Subcutaneous adipose tissue (tissue), 4 donors: ENCODE results near the gene MPST. TPM values are rescaled to one million over a fixed set of nuclear protein-coding genes. Genes with fewer than 3 reads are reported as not detected.

Experiments
- small RNA-seq: library from RNA; depleted of rRNA; stranded (forward); fragments of <200 nt; gene quantifications from one replicate; pipeline ENCODE3, GENCODE V24; 2016
- total RNA-seq, 4 donors: library from RNA; depleted of rRNA; stranded (reverse); fragments of >200 nt; gene quantifications; one replicate each; pipeline ENCODE4 v1.1.0, GENCODE V29; 2016
- TF ChIP-seq, protein P1 (sequence below): fragments of 450-650 bp; IDR thresholded peaks from one replicate; pipeline ENCODE4 v1.5.1; 2016; ENCODE audit warnings: low read depth, mild to moderate bottlenecking, control low read depth, antibody characterized with exemption, moderate library complexity

The MPST gene
- total RNA-seq, 4 donors from 2014 or later = 61.1 to 320 (median 149) TPM

DNA sequence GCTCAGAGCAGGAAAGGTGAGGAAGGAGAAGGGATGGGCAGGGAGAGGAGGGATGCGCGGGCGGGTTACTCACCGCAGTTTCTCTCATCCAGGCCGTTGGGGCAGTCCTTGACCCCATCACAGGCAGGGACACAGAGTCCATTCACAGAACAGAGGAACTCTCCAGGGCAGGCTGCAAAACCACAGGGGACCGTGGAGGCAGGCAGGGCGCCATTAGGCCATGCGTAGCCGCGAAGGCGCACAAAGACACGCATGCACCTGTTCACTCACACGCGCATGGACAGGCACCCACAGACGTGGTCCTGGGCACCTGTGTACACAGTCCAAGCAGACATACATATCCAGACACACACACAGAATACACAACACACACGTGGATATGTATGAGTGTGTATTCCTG, 55.0 kb downstream of the MPST start:
- TF ChIP-seq, protein P1, sequence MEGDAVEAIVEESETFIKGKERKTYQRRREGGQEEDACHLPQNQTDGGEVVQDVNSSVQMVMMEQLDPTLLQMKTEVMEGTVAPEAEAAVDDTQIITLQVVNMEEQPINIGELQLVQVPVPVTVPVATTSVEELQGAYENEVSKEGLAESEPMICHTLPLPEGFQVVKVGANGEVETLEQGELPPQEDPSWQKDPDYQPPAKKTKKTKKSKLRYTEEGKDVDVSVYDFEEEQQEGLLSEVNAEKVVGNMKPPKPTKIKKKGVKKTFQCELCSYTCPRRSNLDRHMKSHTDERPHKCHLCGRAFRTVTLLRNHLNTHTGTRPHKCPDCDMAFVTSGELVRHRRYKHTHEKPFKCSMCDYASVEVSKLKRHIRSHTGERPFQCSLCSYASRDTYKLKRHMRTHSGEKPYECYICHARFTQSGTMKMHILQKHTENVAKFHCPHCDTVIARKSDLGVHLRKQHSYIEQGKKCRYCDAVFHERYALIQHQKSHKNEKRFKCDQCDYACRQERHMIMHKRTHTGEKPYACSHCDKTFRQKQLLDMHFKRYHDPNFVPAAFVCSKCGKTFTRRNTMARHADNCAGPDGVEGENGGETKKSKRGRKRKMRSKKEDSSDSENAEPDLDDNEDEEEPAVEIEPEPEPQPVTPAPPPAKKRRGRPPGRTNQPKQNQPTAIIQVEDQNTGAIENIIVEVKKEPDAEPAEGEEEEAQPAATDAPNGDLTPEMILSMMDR = no peak

DNA sequence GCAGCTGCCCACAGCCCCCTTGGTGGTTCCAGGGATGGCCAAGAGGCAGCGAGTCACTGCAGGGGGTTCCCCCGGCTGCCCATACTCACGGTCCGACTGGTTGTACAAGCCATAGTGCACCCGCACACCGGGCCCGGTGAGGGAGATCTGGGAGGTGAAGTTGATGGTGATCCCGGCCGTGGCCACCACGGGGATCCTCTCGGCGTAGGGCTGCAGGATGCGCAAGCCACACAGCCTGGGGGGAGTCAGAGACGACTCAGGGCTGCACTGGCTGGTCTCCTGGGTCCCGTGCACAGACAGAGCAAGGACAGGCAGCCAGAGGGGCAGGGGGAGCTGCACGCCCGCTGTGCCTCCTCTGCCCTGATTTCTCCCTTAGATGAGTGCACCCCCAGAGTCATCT, 55.5 kb downstream of the MPST start:
- TF ChIP-seq, protein P1 = no peak

DNA sequence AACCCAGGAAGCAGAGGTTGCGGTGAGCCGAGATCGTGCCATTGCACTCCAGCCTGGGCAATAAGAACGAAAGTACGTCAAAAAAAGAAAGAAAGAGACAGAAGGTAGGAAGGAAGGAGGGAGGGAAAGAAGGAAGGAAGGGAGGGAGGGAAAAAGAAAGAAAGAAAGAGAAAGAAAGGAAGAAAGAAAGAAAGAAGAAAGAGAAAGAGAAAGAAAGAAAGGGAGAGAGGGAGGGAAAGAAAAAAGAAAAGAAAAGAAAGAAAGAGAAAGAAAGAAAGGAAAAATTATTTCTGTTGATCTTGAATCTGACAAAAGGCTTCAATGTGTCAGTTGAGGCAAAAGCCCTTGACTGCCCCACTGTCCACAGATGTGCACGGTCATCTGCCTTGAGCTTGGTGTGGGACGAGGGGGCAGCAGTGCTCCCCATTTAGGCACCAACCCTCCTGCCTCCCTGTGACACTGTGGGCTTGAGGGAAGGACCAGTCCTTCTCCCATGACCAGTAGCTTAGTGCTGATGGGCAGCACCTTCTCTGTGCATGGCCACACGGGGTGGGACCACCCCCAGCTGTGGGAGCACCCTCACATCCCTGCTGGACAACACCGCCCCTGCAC, 56.4 kb downstream of the MPST start:
- TF ChIP-seq, protein P1 = no peak

- TF ChIP-seq, protein P1 = no peak
Measured at GRCh38 chr22:37077802-37078448, 58.4 kb downstream of the MPST start.

DNA sequence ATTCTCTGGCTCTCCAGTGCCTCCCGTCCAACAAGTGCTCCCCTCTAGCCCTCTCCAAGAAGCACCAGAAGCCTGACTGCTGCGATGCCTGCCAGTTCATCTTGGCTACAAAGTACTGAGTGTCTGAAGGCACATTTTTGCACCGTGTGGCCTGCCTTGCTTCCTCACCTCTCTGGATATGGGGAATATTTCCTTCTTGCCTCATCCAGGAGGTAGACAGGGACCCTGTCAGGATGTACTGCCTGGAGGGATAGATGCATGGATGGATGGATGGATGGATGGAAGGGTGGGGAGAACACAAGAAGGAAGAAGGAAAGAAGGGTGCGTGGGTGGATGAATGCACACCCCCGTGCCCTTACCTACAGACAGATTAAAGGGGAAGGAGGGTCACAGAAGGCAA, 59.6 kb downstream of the MPST start:
- TF ChIP-seq, protein P1 = no peak

Small RNA genes within 50 kb of the gene (small RNA-seq; reads per million reads assigned to genes)
- gene RF00019 = 0.49 reads per million

Other genes starting within 250 kb of the MPST start
- gene IFT27, start 243.6 kb upstream of the MPST start, total RNA-seq = 10 to 100 TPM; 10.7 to 15.9 (median 15.1) TPM
- not detected for gene PVALB, start 202.7 kb upstream of the MPST start, total RNA-seq
- gene NCF4, start 158.7 kb upstream of the MPST start, total RNA-seq = 10 to 100 TPM; 18.8 to 76.0 (median 39.5) TPM
- gene CSF2RB, start 106.1 kb upstream of the MPST start, total RNA-seq = 10 to 100 TPM in 2 of 4 donors, 1 to 10 TPM in 2; 5.8 to 11.7 (median 10.5) TPM
- 100 to 1,000 TPM in 1 of 4 donors, 10 to 100 TPM in 3; 54.7 to 141 (median 70.5) TPM for gene TST, start 295 bp upstream of the MPST start, total RNA-seq
- gene KCTD17, start 32.0 kb downstream of the MPST start, total RNA-seq = 1 to 10 TPM; 2.9 to 8.9 (median 8.4) TPM
- gene TMPRSS6, start 90.0 kb downstream of the MPST start, total RNA-seq = not detected
- 1 to 10 TPM in 1 of 4 donors, under 1 TPM in 3; 0.22 to 2.2 (median 0.62) TPM for gene IL2RB, start 130.2 kb downstream of the MPST start, total RNA-seq
- gene C1QTNF6, start 168.5 kb downstream of the MPST start, total RNA-seq = 1 to 10 TPM in 3 of 4 donors, under 1 TPM in 1; 0.33 to 3.2 (median 2.4) TPM
- not detected for gene SSTR3, start 192.7 kb downstream of the MPST start, total RNA-seq
- 10 to 100 TPM in 3 of 4 donors, 1 to 10 TPM in 1; 7.8 to 49.8 (median 14.5) TPM for gene RAC2, start 224.5 kb downstream of the MPST start, total RNA-seq